HepG2 (cell line): ENCODE measurements around the gene RECQL5.

Experiments used
- BHLHE40 ChIP-seq: IDR thresholded peaks from 2 replicates; pipeline ENCODE4 v1.6.1; 2011; ENCODE audit warnings: low read length, improper control_type of control experiment
- CTCF ChIP-seq: sonication (generic); formaldehyde crosslinking; IDR thresholded peaks from 2 replicates; pipeline ENCODE4 v1.5.0; 2020; ENCODE audit warnings: mild to moderate bottlenecking, missing genetic modification reagents, moderate library complexity
- EZH2 ChIP-seq: conservative IDR thresholded peaks from 2 replicates; pipeline ENCODE4 v1.6.1; 2012; ENCODE audit warnings: mild to moderate bottlenecking, low read depth, low read length, moderate library complexity
- MTF1 ChIP-seq: sonication (generic); formaldehyde crosslinking; IDR thresholded peaks from 2 replicates; pipeline ENCODE4 v1.5.0; 2020; ENCODE audit warnings: missing genetic modification reagents
- MTF2 ChIP-seq: sonication (generic); formaldehyde crosslinking; IDR thresholded peaks from 2 replicates; pipeline ENCODE4 v1.5.0; 2020; ENCODE audit warnings: missing genetic modification reagents, borderline replicate concordance
- MXI1 ChIP-seq: IDR thresholded peaks from 3 replicates; pipeline ENCODE4 v1.6.1; 2012; ENCODE audit warnings: low read depth, low read length, inconsistent platforms, borderline replicate concordance
- RFXAP ChIP-seq: sonication (generic); formaldehyde crosslinking; IDR thresholded peaks from 2 replicates; pipeline ENCODE4 v1.4.0; 2020; ENCODE audit warnings: missing genetic modification reagents, borderline replicate concordance
- SMC3 ChIP-seq: IDR thresholded peaks from 2 replicates; pipeline ENCODE4 v1.6.1; 2011; ENCODE audit warnings: low read length, improper control_type of control experiment
- USF2 ChIP-seq, 2 experiments: sonication (generic) in 1 of 2; formaldehyde crosslinking in 1 of 2; IDR thresholded peaks; 2 replicates each; pipeline versions ENCODE4 v1.5.1 to v1.6.1; 2011 to 2020; ENCODE audit warnings: borderline replicate concordance in 1 of 2, low read depth in 1 of 2, low read length in 1 of 2, mild to moderate bottlenecking in 1 of 2, missing genetic modification reagents in 1 of 2, moderate library complexity in 1 of 2
- ZFYVE20 ChIP-seq: sonication (generic); formaldehyde crosslinking; IDR thresholded peaks from 2 replicates; pipeline ENCODE4 v1.8.0; 2023; ENCODE audit warnings: low read depth, mild to moderate bottlenecking, moderate library complexity, missing genetic modification reagents, borderline replicate concordance
- ZNF296 ChIP-seq: sonication (generic); formaldehyde crosslinking; conservative IDR thresholded peaks from 2 replicates; pipeline ENCODE4 v1.5.0; 2020; ENCODE audit warnings: mild to moderate bottlenecking, missing genetic modification reagents

- no peak for TF ChIP-seq SMC3
- TF ChIP-seq MXI1 = no peak
- no peak for TF ChIP-seq CTCF
- TF ChIP-seq MTF2 (CRISPR knock-in tag) = no peak
- TF ChIP-seq ZNF296 (CRISPR knock-in tag) = no peak
- TF ChIP-seq ZFYVE20 = no peak
- no peak for TF ChIP-seq MTF1 (CRISPR knock-in tag)
- no peak for TF ChIP-seq BHLHE40
- TF ChIP-seq EZH2 = no peak
- TF ChIP-seq USF2 (IDR thresholded peaks at IDR 0.05; ENCODE audit: low read depth, low read length) = no peak
- TF ChIP-seq USF2 (CRISPR knock-in tag; IDR thresholded peaks at IDR 0.05; ENCODE audit: borderline replicate concordance) = no peak
- no peak for TF ChIP-seq RFXAP (CRISPR knock-in tag)
Observed at GRCh38 chr17:75668489-75668888, 1.5 kb upstream of the RECQL5 start.
